ENCODE results near the gene GPC6.

Gene GPC6

GRCh38 chr13:93455861-93456260, 229.3 kb downstream of the GPC6 start:
- DNase-seq (ENCODE audit: low read depth), result no peak
- no peak overlapping the region for H3K4me3 ChIP-seq (ENCODE audit: control insufficient read depth, low read depth, low read length)
- TF ChIP-seq CTCF (IDR thresholded peaks at IDR 0.05; ENCODE audit: control insufficient read depth, insufficient read depth, low read depth, low read length, missing control alignments), result no peak

- no peak overlapping the region for H3K4me3 ChIP-seq (ENCODE audit: control insufficient read depth, low read depth, low read length)
- no peak for DNase-seq (ENCODE audit: low read depth)
- TF ChIP-seq CTCF (IDR thresholded peaks at IDR 0.05; ENCODE audit: control insufficient read depth, insufficient read depth, low read depth, low read length, missing control alignments), result no peak
Measured at GRCh38 chr13:93460005-93460404, 233.4 kb downstream of the GPC6 start.

GRCh38 chr13:93462151-93462550, 235.5 kb downstream of the GPC6 start:
- TF ChIP-seq CTCF (IDR thresholded peaks at IDR 0.05; ENCODE audit: control insufficient read depth, insufficient read depth, low read depth, low read length, missing control alignments), result no peak
- H3K4me3 ChIP-seq (ENCODE audit: control insufficient read depth, low read depth, low read length), result no peak overlapping the region
- no peak for DNase-seq (ENCODE audit: low read depth)

GRCh38 chr13:93466502-93467036, 240.0 kb downstream of the GPC6 start:
- no peak for TF ChIP-seq CTCF (IDR thresholded peaks at IDR 0.05; ENCODE audit: control insufficient read depth, insufficient read depth, low read depth, low read length, missing control alignments)
- H3K4me3 ChIP-seq (ENCODE audit: control insufficient read depth, low read depth, low read length), result no peak overlapping the region
- peak; percentile 3 for DNase-seq (ENCODE audit: low read depth)

GRCh38 chr13:93467175-93467574, 240.6 kb downstream of the GPC6 start:
- no peak for DNase-seq (ENCODE audit: low read depth)
- H3K4me3 ChIP-seq (ENCODE audit: control insufficient read depth, low read depth, low read length), result no peak overlapping the region
- no peak for TF ChIP-seq CTCF (IDR thresholded peaks at IDR 0.05; ENCODE audit: control insufficient read depth, insufficient read depth, low read depth, low read length, missing control alignments)

- DNase-seq (ENCODE audit: low read depth), result no peak
- no peak for TF ChIP-seq CTCF (IDR thresholded peaks at IDR 0.05; ENCODE audit: control insufficient read depth, insufficient read depth, low read depth, low read length, missing control alignments)
- no peak overlapping the region for H3K4me3 ChIP-seq (ENCODE audit: control insufficient read depth, low read depth, low read length)
Measured at GRCh38 chr13:93468433-93468832, 241.8 kb downstream of the GPC6 start.

- no peak for TF ChIP-seq CTCF (IDR thresholded peaks at IDR 0.05; ENCODE audit: control insufficient read depth, insufficient read depth, low read depth, low read length, missing control alignments)
- DNase-seq (ENCODE audit: low read depth), result no peak
- no peak overlapping the region for H3K4me3 ChIP-seq (ENCODE audit: control insufficient read depth, low read depth, low read length)
Measured at GRCh38 chr13:93472296-93472695, 245.7 kb downstream of the GPC6 start.
